B cell (primary cell): ENCODE data around the gene CABLES2. TPM values are rescaled to one million over a fixed set of nuclear protein-coding genes. Genes with fewer than 3 reads are reported as not detected.

Experiments used
- ATAC-seq: fragments of 200-7000 bp; cut with Tn5 transposase; one replicate; pipeline ENCODE4 v1.10.0; 2021; ENCODE audit warnings: low read depth, mild to moderate bottlenecking, moderate number of reproducible peaks, moderate library complexity
- CTCF ChIA-PET: fragments of 350-600 bp; sonication (Branson Sonifier 250); formaldehyde crosslinking; loops from one replicate; lab custom pipeline; 2021; ENCODE audit warnings: antibody characterized with exemption, inconsistent platforms; lab: Charles Lee
- POLR2A ChIA-PET: fragments of 350-600 bp; sonication (Branson Sonifier 250); formaldehyde crosslinking; loops from one replicate; lab custom pipeline; 2021; ENCODE audit warnings: antibody characterized with exemption; lab: Charles Lee
- DNase-seq: peaks from one replicate; pipeline ENCODE4 v3.0.0; 2013
- H2AFZ ChIP-seq: 2 replicates; pipeline ENCODE4 v1.6.1; 2012; ENCODE audit warnings: mild to moderate bottlenecking, low read depth, low read length; ENCODE audit not compliant: insufficient read depth, poor library complexity, severe bottlenecking
- H3K27ac ChIP-seq, 2 donors: 1 replicate in 1 of 2; 2 replicates in 1 of 2; pipeline ENCODE4 v1.5.1; 2012 to 2013; ENCODE audit warnings: low read length in 2 of 2, mild to moderate bottlenecking in 2 of 2, moderate library complexity in 1 of 2
- H3K27me3 ChIP-seq, 4 experiments: fragments of 200-600 bp in 1 of 4; sonication (generic) in 1 of 4; replicated peaks in 1 of 4; 1 replicate in 2 of 4; 2 replicates in 2 of 4; pipeline versions ENCODE4 v1.6.1 to v1.7.0; 2013 to 2016; ENCODE audit warnings: low read length in 3 of 4, mild to moderate bottlenecking in 2 of 4, mixed read lengths in 1 of 4, moderate library complexity in 1 of 4; ENCODE audit not compliant: insufficient read depth in 4 of 4, control insufficient read depth in 3 of 4; ENCODE audit errors: control extremely low read depth in 1 of 4
- H3K36me3 ChIP-seq, 2 experiments: replicated peaks in 1 of 2; 1 replicate in 1 of 2; 2 replicates in 1 of 2; pipeline versions ENCODE4 v1.6.1 to v1.7.1; 2013; ENCODE audit warnings: low read length in 1 of 2; ENCODE audit not compliant: insufficient read depth in 2 of 2, control insufficient read depth in 1 of 2; ENCODE audit errors: control extremely low read depth in 1 of 2, extremely low read depth in 1 of 2
- H3K4me1 ChIP-seq, 2 donors: fragments of 200-600 bp in 1 of 2; sonication (generic) in 1 of 2; 1 replicate in 1 of 2; 2 replicates in 1 of 2; pipeline versions ENCODE4 v1.5.1 to v1.6.1; 2013 to 2017; ENCODE audit warnings: low read length in 2 of 2; ENCODE audit not compliant: control insufficient read depth in 2 of 2, insufficient read depth in 2 of 2
- H3K4me2 ChIP-seq: replicated peaks from 2 replicates; pipeline ENCODE3; 2012; ENCODE audit warnings: mild to moderate bottlenecking, low read depth, low read length; ENCODE audit not compliant: poor library complexity, severe bottlenecking
- H3K4me3 ChIP-seq, 5 experiments: fragments of 200-600 bp in 1 of 5; sonication (generic) in 1 of 5; 1 replicate in 3 of 5; 2 replicates in 2 of 5; pipeline versions ENCODE4 v1.5.1 to v1.7.0; 2011 to 2016; ENCODE audit warnings: low read length in 4 of 5, mild to moderate bottlenecking in 4 of 5, low read depth in 2 of 5, control low read depth in 1 of 5, moderate library complexity in 1 of 5; ENCODE audit not compliant: insufficient read depth in 1 of 5; ENCODE audit errors: control extremely low read depth in 1 of 5, extremely low read depth in 1 of 5
- H3K79me2 ChIP-seq: fragments of 200-600 bp; sonication (generic); one replicate; pipeline ENCODE4 v1.6.0; 2016; ENCODE audit warnings: low read length; ENCODE audit not compliant: control insufficient read depth, insufficient read depth
- H3K9ac ChIP-seq: fragments of 200-600 bp; sonication (generic); 2 replicates; pipeline ENCODE4 v1.6.1; 2017; ENCODE audit warnings: mild to moderate bottlenecking, low read length, moderate library complexity
- H3K9me3 ChIP-seq, 3 donors: one replicate each; pipeline versions ENCODE4 v1.6.1 to v1.7.1; 2013; ENCODE audit warnings: low read length in 2 of 3; ENCODE audit not compliant: control insufficient read depth in 2 of 3, insufficient read depth in 1 of 3; ENCODE audit errors: control extremely low read depth in 1 of 3
- H4K20me1 ChIP-seq: 2 replicates; pipeline ENCODE4 v1.6.0; 2012; ENCODE audit warnings: mild to moderate bottlenecking, low read length; ENCODE audit not compliant: insufficient read depth, control insufficient read depth, poor library complexity, severe bottlenecking
- H3K27ac Mint-ChIP-seq: one replicate; pipeline ENCODE4 v1.8.0; 2021; ENCODE audit warnings: mixed read lengths
- H3K27me3 Mint-ChIP-seq: one replicate; pipeline ENCODE4 v1.8.0; 2021; ENCODE audit warnings: mixed read lengths
- H3K4me1 Mint-ChIP-seq: one replicate; pipeline ENCODE4 v1.8.0; 2021; ENCODE audit warnings: mixed read lengths
- H3K4me3 Mint-ChIP-seq: one replicate; pipeline ENCODE4 v1.8.0; 2021; ENCODE audit warnings: mixed read lengths
- H3K9me3 Mint-ChIP-seq: one replicate; pipeline ENCODE4 v1.8.0; 2022; ENCODE audit warnings: mixed read lengths; ENCODE audit not compliant: insufficient read depth
- CTCF ChIP-seq: fragments of 200-600 bp; IDR thresholded peaks from one replicate; pipeline ENCODE4 v1.8.0; 2022; ENCODE audit warnings: antibody characterized with exemption, mild to moderate bottlenecking
- EZH2 ChIP-seq: IDR thresholded peaks from 2 replicates; pipeline ENCODE4 v1.6.1; 2012; ENCODE audit warnings: borderline replicate concordance, low read depth, mild to moderate bottlenecking, moderate library complexity, low read length; ENCODE audit not compliant: insufficient read depth, poor library complexity, severe bottlenecking
- WGBS: methylation state at CpG from one replicate; pipeline ENCODE4 v1.1.5; 2013; ENCODE audit warnings: missing lambda C conversion rate; ENCODE audit not compliant: insufficient coverage; 5-methylcytosine and 5-hydroxymethylcytosine counted together
- intact Hi-C: fragments of 100-400 bp; cut with micrococcal nuclease; formaldehyde crosslinking; loops from one replicate; pipeline ENCODE4 v1.10.0; 2022
- polyA plus RNA-seq: library from polyadenylated mRNA; depleted of rRNA; stranded (reverse); fragments of >200 nt; gene quantifications from 2 replicates; pipeline ENCODE4 v1.2.3, GENCODE V29; 2012
- total RNA-seq, 2 donors: library from RNA; stranded (reverse); fragments of 120-200 nt in 1 of 2; gene quantifications; 1 replicate in 1 of 2; 2 replicates in 1 of 2; pipeline versions ENCODE4 v1.2.3 to v1.2.4, GENCODE V29; 2013 to 2022

CABLES2 gene
- total and polyA plus RNA-seq, 2 donors (not counting 1 experiment from before 2014, with no cell fraction given): 4.8 to 8.2 TPM

- no peak for ATAC-seq
- CTCF ChIA-PET: interaction anchor here (0.9 to 2.2 kb wide), 6 partner anchors 10 to 382 kb away, joined by 3 to 11 read pairs (median 6); partner anchors contain the start of gene RPS21
- H3K4me1 ChIP-seq: peaks cover 30 to 40% of the 10 kb centered on the region in 2 donors
These were observed 3.1 kb upstream of the CABLES2 start for GRCh38 chr20:62409931-62410745.

More at GRCh38 chr20:62409931-62410745, 3.1 kb upstream of the CABLES2 start:
- Histone ChIP-seq H3K36me3 (no peaks in the 10 kb centered on the region), H3K27ac (no peak overlapping the region), H3K9me3 (no peaks in the 10 kb centered on the region), H3K9ac (peak overlapping the region; percentile 20), H3K4me3 (peak overlapping the region in 2 of 5 experiments; percentile 11 to 13), H2AFZ (peak overlapping the region; percentile 66), H3K4me2 (peak overlapping the region; percentile 60), H3K27me3 (no peaks in the 10 kb centered on the region), H4K20me1 (peaks cover 9% of the 10 kb centered on the region), H3K79me2 (peaks cover 17% of the 10 kb centered on the region)
- Mint-ChIP-seq H3K27ac (peak overlapping the region; percentile 37), H3K9me3 (no peaks in the 10 kb centered on the region), H3K27me3 (no peaks in the 10 kb centered on the region), H3K4me1 (peaks cover 23% of the 10 kb centered on the region), H3K4me3 (peak overlapping the region; percentile 39)
- POLR2A ChIA-PET: interaction anchor here (0.5 to 2.8 kb wide), 2 partner anchors 23 to 71 kb away, joined by 3 to 7 read pairs; partner anchors contain the start of gene RPS21
- 6% methylated on average over 29 of the region's 30 CpGs for WGBS
- peak; percentile 62 for DNase-seq
- intact Hi-C loops: loop anchor here (5.0 kb wide), 1 partner anchor 527 kb away; the partner anchor contains the start of gene GID8
- TF ChIP-seq CTCF (peak; percentile 48), EZH2 (no peak)
